ENCODE data around the gene RBM10. TPM values are rescaled to one million over a fixed set of nuclear protein-coding genes. Genes with fewer than 3 reads are reported as not detected.
A peak's percentile ranks its signal among the peaks of the same experiment; 100 is the strongest.

RBM10 gene
- polyA plus RNA-seq, 1 donor: 46.4 TPM

DNA sequence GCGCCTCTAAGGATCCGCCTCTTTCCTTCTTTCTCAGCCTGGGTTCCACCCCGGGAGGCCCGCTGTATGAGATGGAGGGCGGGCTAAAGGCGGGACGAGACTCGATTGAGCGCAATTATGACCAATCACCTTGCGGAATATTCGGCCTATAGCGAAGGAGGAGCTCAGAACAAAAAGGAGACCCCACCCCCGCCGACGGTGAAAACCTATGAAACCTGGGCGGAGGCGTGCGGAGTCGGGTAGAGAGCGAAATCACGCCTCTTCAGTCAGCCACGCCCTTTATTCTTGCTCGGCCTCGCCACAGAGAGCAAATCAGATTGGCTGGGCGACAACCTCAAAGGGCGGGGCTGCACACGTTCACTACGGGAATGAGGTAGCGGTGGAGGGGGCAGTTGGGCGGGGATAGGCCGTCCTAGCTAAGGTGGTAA, 72.8 kb downstream of the RBM10 start:
- peak; percentile 99 for DNase-seq

GRCh38 chrX:47218280-47218919, 73.4 kb downstream of the RBM10 start, which contains the start of gene CDK16:
Gene CDK16, plus strand, starts transcription at chrX:47218681. Its CDS starts 4,877 bp downstream, at chrX:47223558.
- DNase-seq: peak; percentile 76

DNA sequence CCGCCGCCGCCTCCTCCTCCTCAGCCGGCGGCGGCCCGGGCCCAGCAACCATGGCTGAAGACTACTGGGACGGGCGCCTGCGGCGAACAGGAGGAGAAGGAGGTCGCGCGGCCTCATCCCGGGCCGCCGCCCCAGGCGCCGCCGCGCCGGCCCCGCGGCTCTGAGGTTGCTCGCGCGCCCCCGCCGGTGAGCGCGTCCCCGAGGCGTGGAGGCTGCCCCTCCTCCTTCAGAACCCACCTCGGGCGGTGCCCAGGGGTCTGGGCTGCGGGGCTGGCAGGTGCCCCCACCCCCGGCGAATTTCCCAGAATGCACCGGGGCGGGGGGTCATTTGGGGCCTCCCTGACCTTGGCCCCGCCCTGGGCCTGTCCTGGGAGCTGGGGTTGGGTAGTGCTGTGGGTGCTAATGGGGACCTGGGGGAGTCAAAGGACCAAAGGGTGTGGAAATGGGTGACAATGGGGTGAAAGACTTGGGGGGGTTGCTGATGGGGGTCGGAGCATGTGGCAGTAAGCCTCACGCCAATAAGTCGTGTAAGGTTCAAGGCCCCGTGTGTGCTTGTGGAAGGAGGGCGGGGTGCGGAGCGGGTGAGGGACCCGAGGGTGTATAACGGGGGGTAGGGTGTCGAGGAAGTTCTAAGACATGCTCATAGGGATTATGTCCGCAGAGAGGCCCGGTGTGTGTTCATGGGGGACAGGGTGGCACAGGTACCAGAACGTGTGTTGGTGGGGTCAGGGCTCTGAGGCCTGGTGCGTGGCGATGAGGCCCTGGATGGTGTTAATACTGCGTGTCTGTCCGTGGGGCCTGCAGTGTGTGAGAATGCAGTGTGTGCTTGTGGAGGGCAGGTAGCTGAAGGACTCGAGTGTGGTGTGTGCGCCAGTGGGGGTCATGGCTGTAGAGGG, 74.1 kb downstream of the RBM10 start:
- DNase-seq: peak; percentile 19

DNA sequence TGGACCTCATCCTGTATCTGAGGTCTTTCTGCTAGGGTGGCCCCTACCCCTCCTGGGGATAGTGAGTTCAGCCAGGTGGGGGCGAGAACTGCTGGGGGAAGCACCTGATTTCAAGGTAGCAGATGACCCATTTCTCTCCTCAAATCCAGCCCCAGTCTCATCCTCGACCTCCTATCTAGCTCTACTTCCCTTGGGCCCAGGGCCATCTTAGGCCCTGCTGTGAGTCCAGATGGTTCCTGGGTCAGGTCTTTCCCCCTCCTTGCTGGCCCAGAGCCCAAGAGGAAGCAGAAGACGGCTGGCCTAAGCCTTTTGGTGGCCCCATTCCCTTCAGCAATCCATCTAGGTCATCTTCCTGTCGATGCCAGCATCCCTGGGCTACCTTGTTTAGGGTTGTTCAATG, 76.7 kb downstream of the RBM10 start:
- no peak for DNase-seq

- DNase-seq: no peak
Measured at GRCh38 chrX:47222751-47223350, 77.8 kb downstream of the RBM10 start.

DNA sequence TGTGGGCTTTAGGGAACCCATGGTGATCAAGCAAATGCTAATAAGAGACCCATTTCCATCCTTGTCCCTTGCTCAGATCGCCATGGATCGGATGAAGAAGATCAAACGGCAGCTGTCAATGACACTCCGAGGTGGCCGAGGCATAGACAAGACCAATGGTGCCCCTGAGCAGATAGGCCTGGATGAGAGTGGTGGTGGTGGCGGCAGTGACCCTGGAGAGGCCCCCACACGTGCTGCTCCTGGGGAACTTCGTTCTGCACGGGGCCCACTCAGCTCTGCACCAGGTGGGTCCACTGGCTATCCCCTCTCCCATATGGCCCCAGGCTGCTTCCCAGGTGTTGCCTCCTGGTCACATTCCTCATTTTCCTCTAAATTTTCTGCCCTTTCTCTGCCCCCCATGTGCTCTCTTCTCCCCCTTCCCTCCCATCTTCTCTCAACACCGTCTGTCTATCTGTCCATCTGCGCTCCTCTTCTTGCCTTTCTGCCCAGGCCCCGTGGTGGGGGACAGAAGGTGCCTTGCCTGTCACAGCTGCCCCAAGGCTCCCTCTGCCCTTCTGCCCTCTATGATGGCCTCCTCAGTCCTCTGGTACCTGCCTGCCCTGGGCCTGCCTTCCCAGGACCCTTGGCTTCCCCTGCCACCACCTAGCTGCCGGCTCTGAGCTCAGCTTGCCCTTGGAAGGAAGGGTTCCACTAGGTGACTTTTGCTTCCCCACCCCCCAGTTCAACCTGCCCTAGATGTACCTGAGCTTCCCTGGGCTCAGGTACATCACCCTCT, 78.6 kb downstream of the RBM10 start:
- DNase-seq: no peak

GRCh38 chrX:47224266-47224895, 79.4 kb downstream of the RBM10 start:
- no peak for DNase-seq

- no peak for DNase-seq
Measured at GRCh38 chrX:47224896-47225290, 79.9 kb downstream of the RBM10 start.

DNA sequence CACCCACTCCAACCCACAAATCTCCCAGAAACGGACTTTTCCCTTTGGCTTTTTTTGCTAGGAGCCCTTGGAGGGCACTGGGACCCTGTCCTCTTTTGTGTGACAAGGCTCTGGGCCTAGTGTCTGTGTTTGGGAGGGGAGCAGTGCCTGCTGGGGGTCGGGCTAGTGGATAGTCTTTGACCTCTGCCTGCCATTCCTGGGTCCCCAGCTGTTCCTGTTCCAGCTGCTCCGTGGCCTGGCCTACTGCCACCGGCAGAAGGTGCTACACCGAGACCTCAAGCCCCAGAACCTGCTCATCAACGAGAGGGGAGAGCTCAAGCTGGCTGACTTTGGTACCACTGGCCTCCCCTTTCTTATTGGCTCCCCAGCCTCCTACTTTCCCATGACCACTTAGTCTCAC, 81.0 kb downstream of the RBM10 start:
- no peak for DNase-seq

DNA sequence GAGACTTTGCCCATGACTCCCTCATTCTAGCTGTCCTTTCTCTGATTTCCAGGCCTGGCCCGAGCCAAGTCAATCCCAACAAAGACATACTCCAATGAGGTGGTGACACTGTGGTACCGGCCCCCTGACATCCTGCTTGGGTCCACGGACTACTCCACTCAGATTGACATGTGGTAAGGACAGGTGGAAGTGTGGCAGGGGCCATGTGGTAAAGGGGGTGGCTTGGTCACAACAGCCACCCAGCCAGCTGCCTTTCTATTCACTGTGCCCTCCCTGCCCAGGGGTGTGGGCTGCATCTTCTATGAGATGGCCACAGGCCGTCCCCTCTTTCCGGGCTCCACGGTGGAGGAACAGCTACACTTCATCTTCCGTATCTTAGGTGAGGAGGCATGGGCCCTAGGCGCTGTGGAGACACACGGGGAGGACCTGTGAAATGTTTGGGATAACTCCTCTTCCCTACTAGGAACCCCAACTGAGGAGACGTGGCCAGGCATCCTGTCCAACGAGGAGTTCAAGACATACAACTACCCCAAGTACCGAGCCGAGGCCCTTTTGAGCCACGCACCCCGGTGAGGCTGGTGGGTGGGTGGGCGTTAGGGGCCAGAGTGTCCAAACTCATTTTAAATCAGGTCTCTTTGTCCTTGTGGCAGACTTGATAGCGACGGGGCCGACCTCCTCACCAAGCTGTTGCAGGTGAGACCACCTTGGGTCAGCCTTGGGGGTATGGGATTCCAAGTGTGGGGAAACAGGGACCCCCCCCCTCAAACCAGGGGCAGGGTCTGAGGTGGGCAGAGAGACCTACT, 81.7 kb downstream of the RBM10 start:
- DNase-seq: no peak

DNA sequence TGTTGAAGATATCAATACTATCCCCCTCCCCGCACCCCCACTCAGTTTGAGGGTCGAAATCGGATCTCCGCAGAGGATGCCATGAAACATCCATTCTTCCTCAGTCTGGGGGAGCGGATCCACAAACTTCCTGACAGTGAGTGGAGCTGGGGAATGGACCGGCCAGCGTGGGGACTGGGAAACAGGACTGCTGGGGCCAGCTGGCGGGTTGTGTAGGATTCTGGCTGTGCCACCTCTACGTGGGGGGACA, 82.2 kb downstream of the RBM10 start:
- no peak for DNase-seq

DNA sequence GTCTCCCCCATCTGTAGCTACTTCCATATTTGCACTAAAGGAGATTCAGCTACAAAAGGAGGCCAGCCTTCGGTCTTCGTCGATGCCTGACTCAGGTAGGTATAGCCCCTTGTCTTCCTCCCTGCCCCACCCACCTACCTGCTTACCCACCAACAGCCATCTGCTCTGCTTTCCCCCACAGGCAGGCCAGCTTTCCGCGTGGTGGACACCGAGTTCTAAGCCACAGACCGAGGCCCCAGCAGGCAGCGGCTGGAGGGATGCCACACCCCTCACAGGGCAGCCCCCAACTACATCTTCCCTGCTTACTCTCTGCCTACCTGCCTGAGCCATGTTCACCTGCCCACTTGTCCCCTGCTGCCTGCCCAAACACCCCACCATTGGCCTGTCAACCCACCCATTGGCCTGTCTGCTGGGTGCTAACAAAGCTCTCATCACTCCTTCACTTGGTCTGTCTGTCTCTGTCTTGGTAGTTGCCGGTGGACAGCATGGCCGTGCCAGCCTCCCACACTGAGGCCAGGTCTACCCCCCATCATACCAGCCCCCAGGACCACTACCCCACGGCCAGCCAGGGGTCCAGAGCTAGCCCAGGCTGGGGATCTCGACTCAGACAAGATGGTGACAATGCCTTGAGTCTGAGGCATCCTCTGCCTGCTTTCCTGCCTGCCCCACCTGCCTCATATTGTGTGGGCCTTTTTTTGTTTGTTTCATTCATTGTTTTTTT, 83.7 kb downstream of the RBM10 start:
- no peak for DNase-seq

DNA sequence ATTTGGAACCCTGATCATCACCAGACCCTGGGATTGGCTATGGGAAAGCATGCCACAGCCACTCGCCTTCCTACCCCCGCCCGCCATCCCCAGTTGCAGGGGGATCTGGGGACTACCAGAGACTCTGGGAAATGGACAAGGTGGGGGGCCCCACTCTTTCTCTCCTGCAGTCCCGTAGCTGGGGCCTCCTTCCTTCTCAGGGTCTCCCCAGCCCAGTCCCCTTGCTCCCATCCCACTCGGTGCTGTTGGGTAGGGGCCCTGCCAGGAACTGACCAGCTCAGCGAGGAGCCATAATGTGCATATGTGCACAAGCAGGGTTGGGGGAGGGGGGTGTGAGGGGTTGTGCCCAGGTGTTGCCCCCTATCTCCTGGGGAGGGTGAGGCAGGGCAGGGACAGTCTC, 84.4 kb downstream of the RBM10 start:
- DNase-seq: no peak

- DNase-seq: no peak
Measured at GRCh38 chrX:47230136-47230868, 85.3 kb downstream of the RBM10 start.

GRCh38 chrX:47231167-47231566, 86.1 kb downstream of the RBM10 start:
- DNase-seq: no peak

- DNase-seq: no peak
Measured at GRCh38 chrX:47232197-47232802, 87.3 kb downstream of the RBM10 start.

GRCh38 chrX:47232803-47233332, 87.8 kb downstream of the RBM10 start, which contains the start of gene USP11:
Gene USP11, plus strand, starts transcription at chrX:47233009. Its CDS starts 35 bp downstream, at chrX:47233044.
- DNase-seq: peak; percentile 64

- peak; percentile 92 for DNase-seq
Measured at GRCh38 chrX:47233333-47234113, 88.5 kb downstream of the RBM10 start.

Data from left kidney (tissue), 2 donors.